HEK293T (cell line): Measurements from ENCODE around the gene PGM2.

Experiments
- CTCF ChIA-PET: fragments of 350-600 bp; formaldehyde crosslinking; extraction: SDS; loops from one replicate; lab custom pipeline; 2021; ENCODE audit warnings: antibody characterized with exemption, inconsistent platforms; lab: Yijun Ruan, JAX
- POLR2A ChIA-PET: fragments of 350-600 bp; formaldehyde crosslinking; extraction: SDS; loops from one replicate; lab custom pipeline; 2020; ENCODE audit warnings: antibody characterized with exemption, inconsistent platforms; lab: Yijun Ruan, JAX
- DNase-seq: peaks from one replicate; pipeline ENCODE4 v3.0.0; 2012; ENCODE audit warnings: mixed read lengths; ENCODE audit errors: extremely low spot score
- ARNT ChIP-seq: fragments of 450-650 bp; IDR thresholded peaks from 2 replicates; pipeline ENCODE4 v1.6.1; 2017; ENCODE audit warnings: mild to moderate bottlenecking
- BHLHE40 ChIP-seq: fragments of 450-650 bp; IDR thresholded peaks from 2 replicates; pipeline ENCODE4 v1.6.1; 2016; ENCODE audit warnings: mild to moderate bottlenecking, moderate library complexity, borderline replicate concordance
- CTBP1 ChIP-seq: fragments of 450-650 bp; IDR thresholded peaks from 2 replicates; pipeline ENCODE4 v1.6.1; 2016; ENCODE audit warnings: borderline replicate concordance
- ELF4 ChIP-seq: fragments of 450-650 bp; IDR thresholded peaks from 2 replicates; pipeline ENCODE4 v1.6.1; 2017; ENCODE audit warnings: antibody characterized with exemption
- FOXA1 ChIP-seq: fragments of 450-650 bp; IDR thresholded peaks from 2 replicates; pipeline ENCODE4 v1.6.1; 2016; ENCODE audit warnings: mild to moderate bottlenecking
- FOXK2 ChIP-seq: fragments of 450-650 bp; IDR thresholded peaks from 2 replicates; pipeline ENCODE4 v1.6.1; 2016; ENCODE audit warnings: mild to moderate bottlenecking
- FOXM1 ChIP-seq: fragments of 450-650 bp; IDR thresholded peaks from 2 replicates; pipeline ENCODE4 v1.6.1; 2017; ENCODE audit warnings: mild to moderate bottlenecking, borderline replicate concordance
- HDGF ChIP-seq: fragments of 450-650 bp; IDR thresholded peaks from 2 replicates; pipeline ENCODE4 v1.6.1; 2017; ENCODE audit warnings: antibody characterized with exemption, borderline replicate concordance
- L3MBTL2 ChIP-seq: fragments of 450-650 bp; conservative IDR thresholded peaks from 2 replicates; pipeline ENCODE4 v1.6.1; 2016; ENCODE audit warnings: mild to moderate bottlenecking
- LEF1 ChIP-seq: fragments of 450-650 bp; IDR thresholded peaks from 2 replicates; pipeline ENCODE4 v1.6.1; 2017; ENCODE audit warnings: mild to moderate bottlenecking, borderline replicate concordance
- NFRKB ChIP-seq: fragments of 450-650 bp; IDR thresholded peaks from 2 replicates; pipeline ENCODE4 v1.6.1; 2016; ENCODE audit warnings: mild to moderate bottlenecking, moderate library complexity
- SP1 ChIP-seq: fragments of 450-650 bp; IDR thresholded peaks from 2 replicates; pipeline ENCODE4 v1.6.1; 2017
- SUZ12 ChIP-seq: fragments of 450-650 bp; IDR thresholded peaks from 2 replicates; pipeline ENCODE4 v1.6.1; 2016; ENCODE audit warnings: mild to moderate bottlenecking
- TARDBP ChIP-seq: fragments of 450-650 bp; IDR thresholded peaks from 2 replicates; pipeline ENCODE4 v1.6.1; 2016
- ZNF384 ChIP-seq: fragments of 450-650 bp; IDR thresholded peaks from 2 replicates; pipeline ENCODE4 v1.6.1; 2016
- TF ChIP-seq, protein P1 (sequence below): fragments of 450-650 bp; IDR thresholded peaks from 2 replicates; pipeline ENCODE4 v1.6.1; 2016

Gene PGM2

DNA sequence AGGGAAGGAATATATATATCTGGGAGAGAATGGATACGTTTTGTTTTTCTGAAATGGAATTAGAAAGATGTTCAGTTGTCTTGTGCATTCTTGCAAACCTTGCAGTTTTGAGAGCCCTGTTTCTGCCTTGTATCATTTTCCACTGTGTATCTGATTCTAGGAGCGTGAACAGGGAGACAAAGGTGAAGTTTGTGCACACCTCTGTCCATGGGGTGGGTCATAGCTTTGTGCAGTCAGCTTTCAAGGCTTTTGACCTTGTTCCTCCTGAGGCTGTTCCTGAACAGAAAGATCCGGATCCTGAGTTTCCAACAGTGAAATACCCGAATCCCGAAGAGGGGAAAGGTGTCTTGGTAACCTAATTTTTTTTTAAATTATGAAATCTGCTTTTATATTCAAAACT lies 17.7 kb downstream of the PGM2 start:
- DNase-seq: no peak
- TF ChIP-seq ELF4 (no peak), ZNF384 (no peak), SUZ12 (no peak), CTBP1 (no peak), FOXA1 (no peak), LEF1 (no peak), TARDBP (no peak), BHLHE40 (no peak)
- TF ChIP-seq, protein P1, sequence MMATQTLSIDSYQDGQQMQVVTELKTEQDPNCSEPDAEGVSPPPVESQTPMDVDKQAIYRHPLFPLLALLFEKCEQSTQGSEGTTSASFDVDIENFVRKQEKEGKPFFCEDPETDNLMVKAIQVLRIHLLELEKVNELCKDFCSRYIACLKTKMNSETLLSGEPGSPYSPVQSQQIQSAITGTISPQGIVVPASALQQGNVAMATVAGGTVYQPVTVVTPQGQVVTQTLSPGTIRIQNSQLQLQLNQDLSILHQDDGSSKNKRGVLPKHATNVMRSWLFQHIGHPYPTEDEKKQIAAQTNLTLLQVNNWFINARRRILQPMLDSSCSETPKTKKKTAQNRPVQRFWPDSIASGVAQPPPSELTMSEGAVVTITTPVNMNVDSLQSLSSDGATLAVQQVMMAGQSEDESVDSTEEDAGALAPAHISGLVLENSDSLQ: no peak
- ChIA-PET CTCF (no interaction called here), POLR2A (interaction anchor here (1.5 kb wide), 1 partner anchor 18 kb away, joined by 4 read pairs; the partner anchor contains the start of gene PGM2)

GRCh38 chr4:37845201-37845600 lies 18.7 kb downstream of the PGM2 start:
- no peak for TF ChIP-seq FOXA1
- no peak for TF ChIP-seq BHLHE40
- TF ChIP-seq NFRKB: no peak
- no peak for TF ChIP-seq ARNT
- no peak for TF ChIP-seq L3MBTL2
- TF ChIP-seq SUZ12: no peak
- TF ChIP-seq FOXM1: no peak
- TF ChIP-seq, protein P1: no peak
- TF ChIP-seq ELF4: no peak
- ChIA-PET POLR2A (interaction anchor here (1.5 kb wide), 1 partner anchor 19 kb away, joined by 4 read pairs; the partner anchor contains the start of gene PGM2), CTCF (no interaction called here)
- no peak for DNase-seq

DNA sequence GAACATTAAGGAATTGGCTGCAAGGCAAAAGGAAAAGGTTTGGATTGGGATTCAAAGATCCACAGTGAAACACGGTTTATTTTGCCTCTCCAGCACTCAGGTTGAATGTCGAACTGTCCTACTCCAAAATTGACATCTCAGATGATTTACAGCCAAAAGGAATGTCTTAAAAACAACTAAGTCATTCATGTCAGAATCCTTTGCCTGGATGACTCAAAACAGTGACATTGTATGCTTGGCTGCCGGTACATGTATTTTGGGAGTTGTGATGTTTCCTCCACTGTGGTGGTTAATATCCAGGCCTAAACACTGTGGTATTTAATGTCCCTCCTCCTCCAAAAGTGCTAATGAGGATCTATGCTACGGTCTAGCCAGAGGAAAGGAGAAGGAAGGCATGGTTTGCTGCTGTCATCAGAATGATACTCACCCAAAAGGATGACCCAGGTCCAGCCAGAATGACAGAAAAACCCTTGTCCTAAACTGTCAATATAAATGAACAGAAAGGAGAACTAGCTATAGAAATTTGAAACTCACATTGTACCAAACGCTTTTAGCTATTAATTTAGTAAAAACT lies 20.9 kb downstream of the PGM2 start:
- DNase-seq: no peak
- TF ChIP-seq ELF4: no peak
- TF ChIP-seq FOXM1: no peak
- TF ChIP-seq FOXA1: no peak
- no peak for TF ChIP-seq ARNT
- no peak for TF ChIP-seq HDGF
- no peak for TF ChIP-seq LEF1
- no peak for TF ChIP-seq NFRKB
- TF ChIP-seq, protein P1: no peak
- no peak for TF ChIP-seq ZNF384
- ChIA-PET POLR2A (no interaction called here), CTCF (interaction anchor here (0.6 kb wide), 1 partner anchor 277 kb away, joined by 5 read pairs; no protein-coding TSS in a partner anchor)

- ChIA-PET CTCF (interaction anchor here (0.7 kb wide), 1 partner anchor 1758 kb away, joined by 3 read pairs; no protein-coding TSS in a partner anchor), POLR2A (interaction anchor here (1.2 kb wide), 1 partner anchor 26 kb away, joined by 3 read pairs; the partner anchor contains the start of gene PGM2)
- DNase-seq: no peak
- TF ChIP-seq L3MBTL2: no peak
- no peak for TF ChIP-seq FOXA1
- TF ChIP-seq NFRKB: no peak
- TF ChIP-seq BHLHE40: no peak
- TF ChIP-seq SUZ12: no peak
- TF ChIP-seq CTBP1: no peak
- no peak for TF ChIP-seq ARNT
- TF ChIP-seq ELF4: no peak
These were observed 25.9 kb downstream of the PGM2 start for GRCh38 chr4:37852376-37852775.

GRCh38 chr4:37858112-37858511 lies 31.6 kb downstream of the PGM2 start:
- ChIA-PET POLR2A (interaction anchor here (1.4 kb wide), 1 partner anchor 32 kb away, joined by 4 read pairs; the partner anchor contains the start of gene PGM2), CTCF (interaction anchor here (0.6 kb wide), 1 partner anchor 1873 kb away, joined by 5 read pairs; no protein-coding TSS in a partner anchor)
- DNase-seq: no peak
- TF ChIP-seq NFRKB (no peak), ELF4 (no peak), CTBP1 (no peak), L3MBTL2 (no peak), FOXM1 (no peak), TARDBP (no peak), HDGF (no peak), BHLHE40 (no peak), FOXA1 (no peak), LEF1 (no peak), ZNF384 (no peak), ARNT (no peak), SP1 (no peak)
- TF ChIP-seq, protein P1: no peak

DNA sequence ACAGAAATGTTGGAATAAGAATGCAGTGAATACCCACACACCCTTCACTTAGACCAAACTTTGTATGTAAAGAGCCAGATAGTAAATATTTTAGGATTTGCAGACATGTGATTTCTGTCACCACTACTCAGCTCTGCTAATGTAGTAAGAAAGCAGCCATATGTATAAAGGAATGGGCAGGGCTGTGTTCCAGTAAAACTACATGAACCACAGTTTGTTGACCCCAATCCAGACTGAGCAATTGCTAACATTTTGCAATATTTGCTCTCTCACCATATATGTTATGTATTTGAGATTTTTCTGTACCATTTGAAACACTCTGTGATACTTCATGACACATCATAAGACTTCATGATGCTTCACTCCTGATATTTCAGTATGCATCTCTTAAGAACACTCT lies 32.4 kb downstream of the PGM2 start:
- TF ChIP-seq HDGF (no peak), L3MBTL2 (no peak), ELF4 (no peak), FOXM1 (no peak), LEF1 (no peak), BHLHE40 (no peak), FOXK2 (no peak), ZNF384 (no peak)
- CTCF ChIA-PET: no interaction called here
- no peak for DNase-seq
- POLR2A ChIA-PET: no interaction called here
